SK-N-SH treated with all-trans-retinoic acid at 6 μM for 48 hours (cell line): ENCODE data around the gene LCLAT1.

Experiments
- ATAC-seq: fragments of 200-7000 bp; cut with Tn5 transposase; 3 replicates; pipeline ENCODE4 v1.9.1; 2020; ENCODE audit warnings: mild to moderate bottlenecking, moderate library complexity
- ARNTL ChIP-seq: fragments of 450-650 bp; formaldehyde crosslinking; IDR thresholded peaks from 2 replicates; pipeline ENCODE4 v1.5.0; 2020; ENCODE audit warnings: low read depth, mild to moderate bottlenecking, moderate library complexity, borderline replicate concordance
- BACH2 ChIP-seq: fragments of 250-450 bp; sonication (Bioruptor Pico); IDR thresholded peaks from 2 replicates; pipeline ENCODE4 v1.9.0; 2021; ENCODE audit warnings: mild to moderate bottlenecking, borderline replicate concordance
- CSDC2 ChIP-seq: fragments of 250-450 bp; sonication (Bioruptor Pico); IDR thresholded peaks from 2 replicates; pipeline ENCODE4 v1.5.0; 2020; ENCODE audit warnings: mild to moderate bottlenecking, moderate library complexity
- ESRRG ChIP-seq: fragments of 250-450 bp; sonication (Bioruptor Pico); IDR thresholded peaks from 2 replicates; pipeline ENCODE4 v1.6.1; 2021; ENCODE audit warnings: mild to moderate bottlenecking
- GLIS3 ChIP-seq: fragments of 250-450 bp; sonication (Bioruptor Pico); IDR thresholded peaks from 2 replicates; pipeline ENCODE4 v1.5.0; 2020; ENCODE audit warnings: mild to moderate bottlenecking, moderate library complexity
- ISL1 ChIP-seq: fragments of 250-450 bp; sonication (Bioruptor Pico); IDR thresholded peaks from 2 replicates; pipeline ENCODE4 v2.1.2; 2022; ENCODE audit warnings: mild to moderate bottlenecking, moderate library complexity
- OSR1 ChIP-seq: fragments of 250-450 bp; sonication (Bioruptor Pico); IDR thresholded peaks from 2 replicates; pipeline ENCODE4 v1.8.0; 2022; ENCODE audit warnings: moderate library complexity, mild to moderate bottlenecking, inconsistent platforms
- PPARA ChIP-seq: fragments of 250-450 bp; sonication (Bioruptor Pico); IDR thresholded peaks from 2 replicates; pipeline ENCODE4 v1.5.0; 2020; ENCODE audit warnings: mild to moderate bottlenecking, borderline replicate concordance
- RARB ChIP-seq: fragments of 250-450 bp; sonication (Bioruptor Pico); IDR thresholded peaks from 2 replicates; pipeline ENCODE4 v1.8.0; 2021; ENCODE audit warnings: mild to moderate bottlenecking, moderate library complexity
- SNAI2 ChIP-seq: fragments of 250-450 bp; sonication (Bioruptor Pico); IDR thresholded peaks from 2 replicates; pipeline ENCODE4 v1.5.0; 2020; ENCODE audit warnings: mild to moderate bottlenecking, moderate library complexity
- TCF4 ChIP-seq: fragments of 250-450 bp; sonication (Bioruptor Pico); IDR thresholded peaks from 2 replicates; pipeline ENCODE4 v1.8.0; 2021; ENCODE audit warnings: mild to moderate bottlenecking, moderate library complexity, borderline replicate concordance
- ZC3H10 ChIP-seq: fragments of 250-450 bp; sonication (Bioruptor Pico); IDR thresholded peaks from 2 replicates; pipeline ENCODE4 v1.5.1; 2021; ENCODE audit warnings: mild to moderate bottlenecking, moderate library complexity
- ZFP3 ChIP-seq: fragments of 250-450 bp; sonication (Bioruptor Pico); IDR thresholded peaks from 2 replicates; pipeline ENCODE4 v1.5.0; 2020; ENCODE audit warnings: mild to moderate bottlenecking, moderate library complexity
- ZFP30 ChIP-seq: fragments of 450-650 bp; formaldehyde crosslinking; IDR thresholded peaks from 2 replicates; pipeline ENCODE4 v1.5.0; 2022; ENCODE audit warnings: mild to moderate bottlenecking, moderate library complexity
- ZNF565 ChIP-seq: fragments of 450-650 bp; formaldehyde crosslinking; conservative IDR thresholded peaks from 2 replicates; pipeline ENCODE4 v1.5.0; 2020; ENCODE audit warnings: low read depth, mild to moderate bottlenecking, moderate library complexity
- ZNF70 ChIP-seq: fragments of 450-650 bp; formaldehyde crosslinking; IDR thresholded peaks from 2 replicates; pipeline ENCODE4 v1.5.0; 2020; ENCODE audit warnings: mild to moderate bottlenecking, moderate library complexity
- ZNF8 ChIP-seq: fragments of 450-650 bp; formaldehyde crosslinking; IDR thresholded peaks from 2 replicates; pipeline ENCODE4 v1.5.0; 2020; ENCODE audit warnings: mild to moderate bottlenecking, moderate library complexity
- TF ChIP-seq, protein P1 (sequence below): fragments of 250-450 bp; sonication (Bioruptor Pico); IDR thresholded peaks from 2 replicates; pipeline ENCODE4 v1.5.1; 2020; ENCODE audit warnings: low read depth, mild to moderate bottlenecking, moderate library complexity
- TF ChIP-seq, protein P2 (sequence below): fragments of 250-450 bp; sonication (Bioruptor Pico); IDR thresholded peaks from 2 replicates; pipeline ENCODE4 v1.5.0; 2020; ENCODE audit warnings: mild to moderate bottlenecking, moderate library complexity
- TF ChIP-seq, protein P3 (sequence below): fragments of 250-450 bp; sonication (Bioruptor Pico); IDR thresholded peaks from 2 replicates; pipeline ENCODE4 v1.5.1; 2021; ENCODE audit warnings: mild to moderate bottlenecking, moderate library complexity
- TF ChIP-seq, protein P4 (sequence below): fragments of 250-450 bp; sonication (Bioruptor Pico); IDR thresholded peaks from 2 replicates; pipeline ENCODE4 v1.8.0; 2021; ENCODE audit warnings: low read depth, mild to moderate bottlenecking, moderate library complexity, borderline replicate concordance

The LCLAT1 gene

DNA sequence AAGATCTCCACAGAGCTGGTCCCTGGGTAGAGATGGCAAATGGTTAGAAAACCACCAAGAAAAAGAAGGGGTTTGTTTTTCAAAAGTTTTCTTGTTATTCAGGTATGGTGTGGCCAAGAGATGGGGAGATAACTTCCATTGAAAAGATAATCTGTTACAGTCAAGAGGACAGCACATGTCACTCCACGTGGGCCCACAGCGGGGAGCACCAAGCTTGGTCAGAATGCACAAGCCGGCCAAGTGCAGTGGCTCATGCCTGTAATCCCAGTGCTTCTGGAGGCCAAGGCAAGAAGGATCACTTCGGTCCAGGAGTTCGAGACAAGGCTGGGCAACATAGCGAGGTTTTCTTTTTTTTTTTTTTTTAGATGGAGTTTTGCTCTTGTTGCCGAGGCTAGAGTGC, 6.0 kb upstream of the LCLAT1 start (continued):
- TF ChIP-seq, protein P1, sequence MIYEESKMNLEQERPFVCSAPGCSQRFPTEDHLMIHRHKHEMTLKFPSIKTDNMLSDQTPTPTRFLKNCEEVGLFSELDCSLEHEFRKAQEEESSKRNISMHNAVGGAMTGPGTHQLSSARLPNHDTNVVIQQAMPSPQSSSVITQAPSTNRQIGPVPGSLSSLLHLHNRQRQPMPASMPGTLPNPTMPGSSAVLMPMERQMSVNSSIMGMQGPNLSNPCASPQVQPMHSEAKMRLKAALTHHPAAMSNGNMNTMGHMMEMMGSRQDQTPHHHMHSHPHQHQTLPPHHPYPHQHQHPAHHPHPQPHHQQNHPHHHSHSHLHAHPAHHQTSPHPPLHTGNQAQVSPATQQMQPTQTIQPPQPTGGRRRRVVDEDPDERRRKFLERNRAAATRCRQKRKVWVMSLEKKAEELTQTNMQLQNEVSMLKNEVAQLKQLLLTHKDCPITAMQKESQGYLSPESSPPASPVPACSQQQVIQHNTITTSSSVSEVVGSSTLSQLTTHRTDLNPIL (CRISPR knock-in tag): no peak
- TF ChIP-seq ZC3H10: no peak
- no peak for TF ChIP-seq ZNF8
- TF ChIP-seq ARNTL (CRISPR knock-in tag): no peak
- no peak for TF ChIP-seq TCF4
- no peak for TF ChIP-seq ZFP3 (CRISPR knock-in tag)
- TF ChIP-seq, protein P2, sequence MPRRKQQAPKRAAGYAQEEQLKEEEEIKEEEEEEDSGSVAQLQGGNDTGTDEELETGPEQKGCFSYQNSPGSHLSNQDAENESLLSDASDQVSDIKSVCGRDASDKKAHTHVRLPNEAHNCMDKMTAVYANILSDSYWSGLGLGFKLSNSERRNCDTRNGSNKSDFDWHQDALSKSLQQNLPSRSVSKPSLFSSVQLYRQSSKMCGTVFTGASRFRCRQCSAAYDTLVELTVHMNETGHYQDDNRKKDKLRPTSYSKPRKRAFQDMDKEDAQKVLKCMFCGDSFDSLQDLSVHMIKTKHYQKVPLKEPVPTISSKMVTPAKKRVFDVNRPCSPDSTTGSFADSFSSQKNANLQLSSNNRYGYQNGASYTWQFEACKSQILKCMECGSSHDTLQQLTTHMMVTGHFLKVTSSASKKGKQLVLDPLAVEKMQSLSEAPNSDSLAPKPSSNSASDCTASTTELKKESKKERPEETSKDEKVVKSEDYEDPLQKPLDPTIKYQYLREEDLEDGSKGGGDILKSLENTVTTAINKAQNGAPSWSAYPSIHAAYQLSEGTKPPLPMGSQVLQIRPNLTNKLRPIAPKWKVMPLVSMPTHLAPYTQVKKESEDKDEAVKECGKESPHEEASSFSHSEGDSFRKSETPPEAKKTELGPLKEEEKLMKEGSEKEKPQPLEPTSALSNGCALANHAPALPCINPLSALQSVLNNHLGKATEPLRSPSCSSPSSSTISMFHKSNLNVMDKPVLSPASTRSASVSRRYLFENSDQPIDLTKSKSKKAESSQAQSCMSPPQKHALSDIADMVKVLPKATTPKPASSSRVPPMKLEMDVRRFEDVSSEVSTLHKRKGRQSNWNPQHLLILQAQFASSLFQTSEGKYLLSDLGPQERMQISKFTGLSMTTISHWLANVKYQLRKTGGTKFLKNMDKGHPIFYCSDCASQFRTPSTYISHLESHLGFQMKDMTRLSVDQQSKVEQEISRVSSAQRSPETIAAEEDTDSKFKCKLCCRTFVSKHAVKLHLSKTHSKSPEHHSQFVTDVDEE (CRISPR knock-in tag): no peak

DNA sequence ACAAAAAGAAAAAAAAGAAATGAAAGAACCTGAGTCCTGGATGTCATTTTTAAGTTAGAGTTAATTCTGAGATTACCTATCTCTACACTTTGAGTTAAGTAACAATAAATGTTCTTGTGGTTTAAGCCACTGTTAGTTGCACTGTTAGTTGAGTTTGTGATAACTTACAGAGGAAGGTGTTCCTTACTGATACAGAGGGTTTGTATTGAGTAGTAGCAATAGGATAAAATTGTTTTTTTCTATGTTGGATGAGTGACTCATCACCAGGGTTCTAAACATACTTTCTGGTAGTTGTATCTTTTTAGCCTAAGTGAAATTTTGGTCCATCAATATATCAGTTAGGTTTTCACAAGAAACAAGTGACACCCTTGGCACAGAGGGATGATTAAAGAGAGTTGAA, 4.0 kb upstream of the LCLAT1 start:
- TF ChIP-seq, protein P2 (CRISPR knock-in tag): no peak
- no peak for TF ChIP-seq ZNF70 (CRISPR knock-in tag)
- no peak for TF ChIP-seq ZNF565 (CRISPR knock-in tag)
- no peak for TF ChIP-seq SNAI2 (CRISPR knock-in tag)
- no peak for TF ChIP-seq PPARA
- no peak for TF ChIP-seq OSR1 (CRISPR knock-in tag)
- TF ChIP-seq, protein P3, sequence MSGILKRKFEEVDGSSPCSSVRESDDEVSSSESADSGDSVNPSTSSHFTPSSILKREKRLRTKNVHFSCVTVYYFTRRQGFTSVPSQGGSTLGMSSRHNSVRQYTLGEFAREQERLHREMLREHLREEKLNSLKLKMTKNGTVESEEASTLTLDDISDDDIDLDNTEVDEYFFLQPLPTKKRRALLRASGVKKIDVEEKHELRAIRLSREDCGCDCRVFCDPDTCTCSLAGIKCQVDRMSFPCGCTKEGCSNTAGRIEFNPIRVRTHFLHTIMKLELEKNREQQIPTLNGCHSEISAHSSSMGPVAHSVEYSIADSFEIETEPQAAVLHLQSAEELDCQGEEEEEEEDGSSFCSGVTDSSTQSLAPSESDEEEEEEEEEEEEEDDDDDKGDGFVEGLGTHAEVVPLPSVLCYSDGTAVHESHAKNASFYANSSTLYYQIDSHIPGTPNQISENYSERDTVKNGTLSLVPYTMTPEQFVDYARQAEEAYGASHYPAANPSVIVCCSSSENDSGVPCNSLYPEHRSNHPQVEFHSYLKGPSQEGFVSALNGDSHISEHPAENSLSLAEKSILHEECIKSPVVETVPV (CRISPR knock-in tag): no peak
- TF ChIP-seq, protein P4, sequence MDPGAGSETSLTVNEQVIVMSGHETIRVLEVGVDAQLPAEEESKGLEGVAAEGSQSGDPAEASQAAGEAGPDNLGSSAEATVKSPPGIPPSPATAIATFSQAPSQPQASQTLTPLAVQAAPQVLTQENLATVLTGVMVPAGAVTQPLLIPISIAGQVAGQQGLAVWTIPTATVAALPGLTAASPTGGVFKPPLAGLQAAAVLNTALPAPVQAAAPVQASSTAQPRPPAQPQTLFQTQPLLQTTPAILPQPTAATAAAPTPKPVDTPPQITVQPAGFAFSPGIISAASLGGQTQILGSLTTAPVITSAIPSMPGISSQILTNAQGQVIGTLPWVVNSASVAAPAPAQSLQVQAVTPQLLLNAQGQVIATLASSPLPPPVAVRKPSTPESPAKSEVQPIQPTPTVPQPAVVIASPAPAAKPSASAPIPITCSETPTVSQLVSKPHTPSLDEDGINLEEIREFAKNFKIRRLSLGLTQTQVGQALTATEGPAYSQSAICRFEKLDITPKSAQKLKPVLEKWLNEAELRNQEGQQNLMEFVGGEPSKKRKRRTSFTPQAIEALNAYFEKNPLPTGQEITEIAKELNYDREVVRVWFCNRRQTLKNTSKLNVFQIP: no peak
- TF ChIP-seq TCF4: no peak
- TF ChIP-seq ZFP3 (CRISPR knock-in tag): no peak
- no peak for TF ChIP-seq CSDC2
- TF ChIP-seq GLIS3: no peak
- TF ChIP-seq RARB (CRISPR knock-in tag): no peak
- TF ChIP-seq ZC3H10: no peak
- TF ChIP-seq, protein P1 (CRISPR knock-in tag): no peak
- TF ChIP-seq ZFP30 (CRISPR knock-in tag): no peak
- TF ChIP-seq BACH2: no peak
- no peak for TF ChIP-seq ESRRG (CRISPR knock-in tag)
- TF ChIP-seq ARNTL (CRISPR knock-in tag): no peak
- TF ChIP-seq ISL1 (CRISPR knock-in tag): no peak
- no peak for ATAC-seq
